Liver (tissue), 9 donors: Measurements from ENCODE around the gene KAZN. TPM values are rescaled to one million over a fixed set of nuclear protein-coding genes. Genes with fewer than 3 reads are reported as not detected.
A peak's percentile ranks its signal among the peaks of the same experiment; 100 is the strongest.

Experiments used
- DNase-seq: peaks from one replicate; pipeline ENCODE4 v3.0.0-alpha.2; 2017; ENCODE audit warnings: low spot score
- H3K27ac ChIP-seq, 2 donors: one replicate each; pipeline ENCODE4 v1.7.0; 2013; ENCODE audit warnings: inconsistent platforms in 2 of 2, low read length in 2 of 2, control low read depth in 1 of 2, low read depth in 1 of 2, mild to moderate bottlenecking in 1 of 2
- H3K27me3 ChIP-seq, 4 donors: one replicate each; pipeline versions ENCODE4 v1.6.1 to v1.7.0; 2013; ENCODE audit warnings: low read length in 3 of 4, inconsistent platforms in 1 of 4, mild to moderate bottlenecking in 1 of 4, moderate library complexity in 1 of 4; ENCODE audit not compliant: control insufficient read depth in 4 of 4, insufficient read depth in 4 of 4
- H3K36me3 ChIP-seq, 4 donors: one replicate each; pipeline versions ENCODE4 v1.6.1 to v1.7.0; 2013; ENCODE audit warnings: low read length in 3 of 4, mild to moderate bottlenecking in 3 of 4, low read depth in 1 of 4, moderate library complexity in 1 of 4; ENCODE audit not compliant: control insufficient read depth in 4 of 4, insufficient read depth in 3 of 4
- H3K4me1 ChIP-seq, 4 donors: one replicate each; pipeline versions ENCODE4 v1.6.1 to v1.7.0; 2013; ENCODE audit warnings: low read length in 3 of 4, mild to moderate bottlenecking in 3 of 4, moderate library complexity in 1 of 4; ENCODE audit not compliant: control insufficient read depth in 4 of 4, insufficient read depth in 4 of 4
- H3K4me3 ChIP-seq, 3 donors: one replicate each; pipeline versions ENCODE4 v1.6.1 to v1.7.0; 2013; ENCODE audit warnings: low read length in 3 of 3, control low read depth in 1 of 3, low read depth in 1 of 3, mild to moderate bottlenecking in 1 of 3
- H3K9ac ChIP-seq, 2 donors: one replicate each; pipeline ENCODE4 v1.7.0; 2013; ENCODE audit warnings: low read length in 2 of 2, mild to moderate bottlenecking in 2 of 2, moderate library complexity in 2 of 2, control low read depth in 1 of 2, low read depth in 1 of 2
- H3K9me3 ChIP-seq, 4 donors: one replicate each; pipeline versions ENCODE4 v1.6.1 to v1.7.0; 2013; ENCODE audit warnings: low read length in 3 of 4; ENCODE audit not compliant: control insufficient read depth in 4 of 4
- EGR1 ChIP-seq, 2 donors: IDR thresholded peaks; 2 replicates each; pipeline ENCODE4 v1.6.1; 2016 to 2018; ENCODE audit warnings: antibody characterized with exemption in 2 of 2, low read depth in 2 of 2
- FOXA1 ChIP-seq: IDR thresholded peaks from 2 replicates; pipeline ENCODE4 v1.6.1; 2016; ENCODE audit warnings: antibody characterized with exemption
- FOXA2 ChIP-seq: IDR thresholded peaks from 2 replicates; pipeline ENCODE4 v1.6.1; 2016; ENCODE audit warnings: antibody characterized with exemption
- GABPA ChIP-seq, 2 donors: IDR thresholded peaks in 1 of 2; conservative IDR thresholded peaks in 1 of 2; 2 replicates each; pipeline ENCODE4 v1.6.1; 2016; ENCODE audit warnings: antibody characterized with exemption in 2 of 2, mild to moderate bottlenecking in 1 of 2, moderate library complexity in 1 of 2
- HNF4A ChIP-seq, 2 donors: conservative IDR thresholded peaks; 2 replicates each; pipeline ENCODE4 v1.6.1; 2016; ENCODE audit warnings: antibody characterized with exemption in 2 of 2, mild to moderate bottlenecking in 2 of 2
- HNF4G ChIP-seq: IDR thresholded peaks from 2 replicates; pipeline ENCODE4 v1.6.1; 2016; ENCODE audit warnings: antibody characterized with exemption
- JUND ChIP-seq, 2 donors: IDR thresholded peaks; 2 replicates each; pipeline ENCODE4 v1.6.1; 2016; ENCODE audit warnings: antibody characterized with exemption in 2 of 2
- NR2F2 ChIP-seq: IDR thresholded peaks from 2 replicates; pipeline ENCODE4 v1.6.1; 2016; ENCODE audit warnings: antibody characterized with exemption
- RAD21 ChIP-seq, 2 donors: IDR thresholded peaks; 2 replicates each; pipeline ENCODE4 v1.6.1; 2016; ENCODE audit warnings: antibody characterized with exemption in 2 of 2, mild to moderate bottlenecking in 2 of 2
- RXRA ChIP-seq, 2 donors: IDR thresholded peaks; 2 replicates each; pipeline ENCODE4 v1.6.1; 2017 to 2018; ENCODE audit warnings: antibody characterized with exemption in 2 of 2, mild to moderate bottlenecking in 1 of 2
- SP1 ChIP-seq: IDR thresholded peaks from 2 replicates; pipeline ENCODE4 v1.6.1; 2018; ENCODE audit warnings: antibody characterized with exemption, mild to moderate bottlenecking
- TAF1 ChIP-seq: conservative IDR thresholded peaks from 2 replicates; pipeline ENCODE4 v1.6.1; 2016; ENCODE audit warnings: antibody characterized with exemption, mild to moderate bottlenecking
- YY1 ChIP-seq: IDR thresholded peaks from 2 replicates; pipeline ENCODE4 v1.6.1; 2016; ENCODE audit warnings: antibody characterized with exemption, mild to moderate bottlenecking
- WGBS: extraction: QIAGEN DNeasy Blood & Tissue Kit; methylation state at CpG from one replicate; pipeline ENCODE4 v1.1.7; 2013; 5-methylcytosine and 5-hydroxymethylcytosine counted together
- polyA plus RNA-seq, 2 donors: library from polyadenylated mRNA; stranded (reverse) in 1 of 2; unstranded in 1 of 2; fragments of 200-250 nt in 1 of 2; fragments of >200 nt in 1 of 2; fragmentation: Nextera tagmentation in 1 of 2; extraction: Ambion mirVana in 1 of 2; gene quantifications; one replicate each; pipeline versions ENCODE4 v1.2.1 to v1.2.3, GENCODE V29; 2013 to 2015
- total RNA-seq, 2 donors: library from RNA; depleted of rRNA; stranded (reverse); fragments of >200 nt; gene quantifications; one replicate each; pipeline ENCODE4 v1.2.3, GENCODE V29; 2014
- TF ChIP-seq, protein P1 (sequence below): fragments of 150-350 bp; IDR thresholded peaks from 2 replicates; pipeline ENCODE4 v1.5.1; 2017; ENCODE audit warnings: improper control_type of control experiment, low read depth, low read length; ENCODE audit not compliant: missing input control
- TF ChIP-seq, protein P2 (sequence below): IDR thresholded peaks from 2 replicates; pipeline ENCODE4 v1.6.1; 2016; ENCODE audit warnings: antibody characterized with exemption
- TF ChIP-seq, protein P3 (sequence below): IDR thresholded peaks from 2 replicates; pipeline ENCODE4 v1.6.1; 2016; ENCODE audit warnings: antibody characterized with exemption
- TF ChIP-seq, protein P4 (sequence below): IDR thresholded peaks from 2 replicates; pipeline ENCODE4 v1.6.1; 2016; ENCODE audit warnings: antibody characterized with exemption
- TF ChIP-seq, protein P5 (sequence below): IDR thresholded peaks from 2 replicates; pipeline ENCODE4 v1.6.1; 2016; ENCODE audit warnings: antibody characterized with exemption, mild to moderate bottlenecking
- donor health status: healthy.
- donor health status: healthy.
- donor health status: healthy.
- donor health status: healthy.
- donor health status: healthy.

Gene KAZN
- total and polyA plus RNA-seq, 4 donors, result 1.9 to 6.9 (median 2.4) TPM

DNA sequence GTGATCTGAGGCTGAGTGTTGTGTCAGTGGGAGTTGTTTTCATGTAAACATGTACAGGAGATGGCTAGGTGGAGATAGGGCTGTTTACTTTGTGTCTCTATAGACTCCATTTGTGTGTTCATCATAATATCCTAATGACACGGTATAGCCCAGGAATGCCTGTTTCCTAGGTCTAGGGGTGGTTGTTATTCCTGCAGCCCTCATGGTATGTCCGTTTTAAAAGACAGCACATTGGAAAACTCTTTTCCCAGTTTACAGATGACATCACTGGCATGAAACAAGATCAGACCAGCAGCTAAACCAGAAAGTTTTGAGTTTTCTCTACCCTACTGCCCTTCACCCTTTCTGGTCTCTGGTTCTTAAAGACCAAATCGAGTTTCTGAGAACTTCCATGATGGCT, 327.7 kb downstream of the KAZN start:
- no peaks in the 10 kb centered on the region for H3K9me3 ChIP-seq
- peaks cover 0 to 17% (median 3%) of the 10 kb centered on the region in 4 donors for H3K27me3 ChIP-seq
- WGBS, result 42% methylated on average over 3 of the region's 3 CpGs
- TF ChIP-seq NR2F2, result no peak
- TF ChIP-seq GABPA (IDR thresholded peaks at IDR 0.05 in 1 of 2, conservative IDR thresholded peaks at IDR 0.05 in 1 of 2), result no peak
- TF ChIP-seq HNF4A (conservative IDR thresholded peaks at IDR 0.05), result no peak
- TF ChIP-seq SP1, result no peak
- TF ChIP-seq JUND (IDR thresholded peaks at IDR 0.05), result no peak
- TF ChIP-seq RAD21 (IDR thresholded peaks at IDR 0.05), result no peak
- TF ChIP-seq, protein P1, sequence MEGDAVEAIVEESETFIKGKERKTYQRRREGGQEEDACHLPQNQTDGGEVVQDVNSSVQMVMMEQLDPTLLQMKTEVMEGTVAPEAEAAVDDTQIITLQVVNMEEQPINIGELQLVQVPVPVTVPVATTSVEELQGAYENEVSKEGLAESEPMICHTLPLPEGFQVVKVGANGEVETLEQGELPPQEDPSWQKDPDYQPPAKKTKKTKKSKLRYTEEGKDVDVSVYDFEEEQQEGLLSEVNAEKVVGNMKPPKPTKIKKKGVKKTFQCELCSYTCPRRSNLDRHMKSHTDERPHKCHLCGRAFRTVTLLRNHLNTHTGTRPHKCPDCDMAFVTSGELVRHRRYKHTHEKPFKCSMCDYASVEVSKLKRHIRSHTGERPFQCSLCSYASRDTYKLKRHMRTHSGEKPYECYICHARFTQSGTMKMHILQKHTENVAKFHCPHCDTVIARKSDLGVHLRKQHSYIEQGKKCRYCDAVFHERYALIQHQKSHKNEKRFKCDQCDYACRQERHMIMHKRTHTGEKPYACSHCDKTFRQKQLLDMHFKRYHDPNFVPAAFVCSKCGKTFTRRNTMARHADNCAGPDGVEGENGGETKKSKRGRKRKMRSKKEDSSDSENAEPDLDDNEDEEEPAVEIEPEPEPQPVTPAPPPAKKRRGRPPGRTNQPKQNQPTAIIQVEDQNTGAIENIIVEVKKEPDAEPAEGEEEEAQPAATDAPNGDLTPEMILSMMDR, result no peak
- TF ChIP-seq FOXA1, result no peak
- TF ChIP-seq, protein P2, sequence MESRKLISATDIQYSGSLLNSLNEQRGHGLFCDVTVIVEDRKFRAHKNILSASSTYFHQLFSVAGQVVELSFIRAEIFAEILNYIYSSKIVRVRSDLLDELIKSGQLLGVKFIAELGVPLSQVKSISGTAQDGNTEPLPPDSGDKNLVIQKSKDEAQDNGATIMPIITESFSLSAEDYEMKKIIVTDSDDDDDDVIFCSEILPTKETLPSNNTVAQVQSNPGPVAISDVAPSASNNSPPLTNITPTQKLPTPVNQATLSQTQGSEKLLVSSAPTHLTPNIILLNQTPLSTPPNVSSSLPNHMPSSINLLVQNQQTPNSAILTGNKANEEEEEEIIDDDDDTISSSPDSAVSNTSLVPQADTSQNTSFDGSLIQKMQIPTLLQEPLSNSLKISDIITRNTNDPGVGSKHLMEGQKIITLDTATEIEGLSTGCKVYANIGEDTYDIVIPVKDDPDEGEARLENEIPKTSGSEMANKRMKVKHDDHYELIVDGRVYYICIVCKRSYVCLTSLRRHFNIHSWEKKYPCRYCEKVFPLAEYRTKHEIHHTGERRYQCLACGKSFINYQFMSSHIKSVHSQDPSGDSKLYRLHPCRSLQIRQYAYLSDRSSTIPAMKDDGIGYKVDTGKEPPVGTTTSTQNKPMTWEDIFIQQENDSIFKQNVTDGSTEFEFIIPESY, result no peak
- TF ChIP-seq, protein P3, sequence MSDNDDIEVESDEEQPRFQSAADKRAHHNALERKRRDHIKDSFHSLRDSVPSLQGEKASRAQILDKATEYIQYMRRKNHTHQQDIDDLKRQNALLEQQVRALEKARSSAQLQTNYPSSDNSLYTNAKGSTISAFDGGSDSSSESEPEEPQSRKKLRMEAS, result no peak
- TF ChIP-seq EGR1 (IDR thresholded peaks at IDR 0.05; ENCODE audit: low read depth in 2 of 2), result no peak
- TF ChIP-seq, protein P4, sequence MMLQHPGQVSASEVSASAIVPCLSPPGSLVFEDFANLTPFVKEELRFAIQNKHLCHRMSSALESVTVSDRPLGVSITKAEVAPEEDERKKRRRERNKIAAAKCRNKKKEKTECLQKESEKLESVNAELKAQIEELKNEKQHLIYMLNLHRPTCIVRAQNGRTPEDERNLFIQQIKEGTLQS, result no peak
- no peak for TF ChIP-seq RXRA (IDR thresholded peaks at IDR 0.05)
- no peak for TF ChIP-seq TAF1
- TF ChIP-seq HNF4G, result no peak
- TF ChIP-seq, protein P5, sequence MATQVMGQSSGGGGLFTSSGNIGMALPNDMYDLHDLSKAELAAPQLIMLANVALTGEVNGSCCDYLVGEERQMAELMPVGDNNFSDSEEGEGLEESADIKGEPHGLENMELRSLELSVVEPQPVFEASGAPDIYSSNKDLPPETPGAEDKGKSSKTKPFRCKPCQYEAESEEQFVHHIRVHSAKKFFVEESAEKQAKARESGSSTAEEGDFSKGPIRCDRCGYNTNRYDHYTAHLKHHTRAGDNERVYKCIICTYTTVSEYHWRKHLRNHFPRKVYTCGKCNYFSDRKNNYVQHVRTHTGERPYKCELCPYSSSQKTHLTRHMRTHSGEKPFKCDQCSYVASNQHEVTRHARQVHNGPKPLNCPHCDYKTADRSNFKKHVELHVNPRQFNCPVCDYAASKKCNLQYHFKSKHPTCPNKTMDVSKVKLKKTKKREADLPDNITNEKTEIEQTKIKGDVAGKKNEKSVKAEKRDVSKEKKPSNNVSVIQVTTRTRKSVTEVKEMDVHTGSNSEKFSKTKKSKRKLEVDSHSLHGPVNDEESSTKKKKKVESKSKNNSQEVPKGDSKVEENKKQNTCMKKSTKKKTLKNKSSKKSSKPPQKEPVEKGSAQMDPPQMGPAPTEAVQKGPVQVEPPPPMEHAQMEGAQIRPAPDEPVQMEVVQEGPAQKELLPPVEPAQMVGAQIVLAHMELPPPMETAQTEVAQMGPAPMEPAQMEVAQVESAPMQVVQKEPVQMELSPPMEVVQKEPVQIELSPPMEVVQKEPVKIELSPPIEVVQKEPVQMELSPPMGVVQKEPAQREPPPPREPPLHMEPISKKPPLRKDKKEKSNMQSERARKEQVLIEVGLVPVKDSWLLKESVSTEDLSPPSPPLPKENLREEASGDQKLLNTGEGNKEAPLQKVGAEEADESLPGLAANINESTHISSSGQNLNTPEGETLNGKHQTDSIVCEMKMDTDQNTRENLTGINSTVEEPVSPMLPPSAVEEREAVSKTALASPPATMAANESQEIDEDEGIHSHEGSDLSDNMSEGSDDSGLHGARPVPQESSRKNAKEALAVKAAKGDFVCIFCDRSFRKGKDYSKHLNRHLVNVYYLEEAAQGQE, result no peak
- no peak for TF ChIP-seq FOXA2
- no peak for TF ChIP-seq YY1
- no peak overlapping the region for H3K9ac ChIP-seq
- no peak for DNase-seq
- H3K36me3 ChIP-seq, result no peaks in the 10 kb centered on the region
- peaks cover 0 to 8% (median 2%) of the 10 kb centered on the region in 4 donors for H3K4me1 ChIP-seq
- H3K4me3 ChIP-seq, result no peak overlapping the region
- H3K27ac ChIP-seq, result peak overlapping the region in 1 of 2 donors; percentile 31
